Measurements from ENCODE around the gene SAMD4A.

Gene SAMD4A

GRCh38 chr14:54830650-54831049, 263.7 kb downstream of the SAMD4A start:
- TF ChIP-seq CTCF (IDR thresholded peaks at IDR 0.05; ENCODE audit: low read depth, low read length): no peak
- no peak for DNase-seq (ENCODE audit: extremely low read depth, low read depth)

- TF ChIP-seq CTCF (IDR thresholded peaks at IDR 0.05; ENCODE audit: low read depth, low read length): no peak
- no peak for DNase-seq (ENCODE audit: extremely low read depth, low read depth)
These were observed 267.2 kb downstream of the SAMD4A start for GRCh38 chr14:54834081-54834480.

GRCh38 chr14:54834727-54835126, 267.8 kb downstream of the SAMD4A start:
- no peak for TF ChIP-seq CTCF (IDR thresholded peaks at IDR 0.05; ENCODE audit: low read depth, low read length)
- no peak for DNase-seq (ENCODE audit: extremely low read depth, low read depth)

- no peak for TF ChIP-seq CTCF (IDR thresholded peaks at IDR 0.05; ENCODE audit: low read depth, low read length)
- no peak for DNase-seq (ENCODE audit: extremely low read depth, low read depth)
These were observed 269.3 kb downstream of the SAMD4A start for GRCh38 chr14:54836231-54836630.

GRCh38 chr14:54837508-54838149, 270.7 kb downstream of the SAMD4A start:
- TF ChIP-seq CTCF (IDR thresholded peaks at IDR 0.05; ENCODE audit: low read depth, low read length): no peak
- no peak for DNase-seq (ENCODE audit: extremely low read depth, low read depth)

- no peak for DNase-seq (ENCODE audit: extremely low read depth, low read depth)
- no peak for TF ChIP-seq CTCF (IDR thresholded peaks at IDR 0.05; ENCODE audit: low read depth, low read length)
These were observed 272.1 kb downstream of the SAMD4A start for GRCh38 chr14:54838931-54839512.

- DNase-seq (ENCODE audit: extremely low read depth, low read depth): no peak
- TF ChIP-seq CTCF (IDR thresholded peaks at IDR 0.05; ENCODE audit: low read depth, low read length): no peak
These were observed 272.8 kb downstream of the SAMD4A start for GRCh38 chr14:54839701-54840119.
